Stimulated activated CD8-positive, alpha-beta memory T cell treated with anti-CD3 and anti-CD28 coated beads, Interleukin-15, amount 100 ng/mL, for 1 hour (primary cell): ENCODE results near the gene RTL5.
A peak's percentile ranks its signal among the peaks of the same experiment; 100 is the strongest.

Experiments
- DNase-seq: peaks from one replicate; pipeline ENCODE4 v3.0.0-alpha.2; 2020; ENCODE audit warnings: low read depth

RTL5 gene

DNA sequence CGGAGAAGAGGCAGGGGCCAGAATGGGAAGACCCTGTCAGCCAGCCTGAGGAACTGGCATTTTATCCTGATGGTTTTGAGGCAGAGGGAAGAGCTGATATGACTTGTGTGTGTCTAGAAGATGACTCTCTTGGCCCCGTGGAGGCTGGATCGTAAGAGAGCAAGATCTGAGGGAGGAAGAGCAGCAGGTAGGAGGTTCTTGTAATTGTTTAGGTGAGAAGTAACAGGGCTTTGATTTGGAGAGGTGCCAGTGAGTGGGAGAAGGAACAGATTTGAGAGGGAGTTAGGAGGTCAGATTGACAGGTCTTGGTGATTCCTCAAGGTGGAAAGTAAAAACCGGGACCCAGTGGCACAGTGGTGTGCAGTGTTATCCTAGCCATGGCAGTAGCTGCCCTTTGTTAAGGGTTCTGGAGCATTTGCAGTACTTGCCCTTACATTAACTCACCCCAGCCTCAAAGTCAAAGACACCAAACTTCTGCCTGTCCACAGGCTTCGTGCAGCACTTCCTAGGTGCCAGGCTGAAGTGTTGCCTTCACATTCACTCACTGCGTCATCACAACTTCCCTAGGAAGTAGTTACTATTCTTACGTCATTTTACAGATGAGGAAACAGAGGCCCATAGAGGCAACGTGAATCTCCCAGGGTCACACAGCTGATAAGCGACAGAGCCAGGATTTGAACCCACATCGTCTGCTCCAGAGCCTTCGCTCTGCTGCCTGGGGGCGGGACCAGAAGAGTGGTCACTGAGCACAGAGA, 23.7 kb downstream of the RTL5 start:
- no peak for DNase-seq

DNA sequence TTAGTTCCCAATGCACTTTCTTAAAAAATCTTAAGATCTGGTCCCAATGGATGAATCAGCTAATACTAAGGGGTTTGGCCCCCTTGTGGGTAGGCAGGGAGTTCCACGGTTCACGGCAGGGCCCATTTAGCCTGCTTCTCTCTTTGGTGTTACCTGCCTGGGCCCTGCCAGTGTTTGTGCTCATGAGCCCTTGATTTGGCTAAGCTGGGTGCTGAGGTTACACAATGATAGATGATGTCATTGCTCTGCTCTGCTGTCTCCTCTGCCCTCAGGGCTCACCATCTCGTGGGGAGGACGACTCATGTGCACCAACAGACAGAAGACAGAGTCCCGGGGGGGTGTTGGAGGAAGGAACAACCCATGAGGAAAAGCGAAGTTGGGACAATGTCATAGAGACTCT, 24.4 kb downstream of the RTL5 start:
- DNase-seq: no peak

DNA sequence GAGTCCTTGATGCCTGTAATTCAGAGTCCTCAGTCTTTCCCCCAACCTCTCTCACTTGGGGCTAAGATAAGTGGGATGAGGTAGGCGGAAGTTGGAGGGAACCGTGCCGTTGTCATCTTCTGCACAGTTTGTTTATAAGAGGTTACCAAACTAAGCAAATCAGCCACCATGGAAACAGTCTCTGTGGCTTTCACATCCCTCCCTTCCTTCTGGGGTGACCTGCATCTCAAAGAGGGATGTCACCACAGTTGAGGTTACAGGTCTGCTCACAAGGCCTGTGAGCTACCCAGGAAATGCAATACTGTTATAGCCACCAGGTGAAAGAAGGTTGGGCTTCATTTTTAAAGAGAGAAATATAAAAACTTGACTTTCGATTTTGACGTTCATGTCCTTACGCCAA, 26.3 kb downstream of the RTL5 start:
- DNase-seq: no peak

DNA sequence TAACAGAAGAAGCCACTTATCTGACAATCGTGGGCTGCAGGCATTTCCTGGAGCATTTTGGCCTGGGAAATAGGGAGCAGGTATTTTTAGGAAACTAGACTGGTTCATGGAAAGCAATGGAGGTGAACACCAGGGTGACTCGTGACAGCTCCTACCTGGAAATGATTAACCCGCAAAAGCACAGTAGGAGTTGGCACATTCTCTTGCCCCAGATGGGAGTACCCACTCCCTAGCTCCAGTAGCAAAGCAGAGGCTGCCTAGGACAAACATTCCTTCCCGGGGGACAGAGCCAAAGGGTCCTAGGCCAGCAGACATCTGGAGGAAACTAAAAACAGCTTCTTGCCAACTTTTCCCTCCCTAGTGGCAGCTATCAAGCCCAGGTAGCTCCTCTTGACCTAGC, 29.0 kb downstream of the RTL5 start:
- DNase-seq: no peak

DNA sequence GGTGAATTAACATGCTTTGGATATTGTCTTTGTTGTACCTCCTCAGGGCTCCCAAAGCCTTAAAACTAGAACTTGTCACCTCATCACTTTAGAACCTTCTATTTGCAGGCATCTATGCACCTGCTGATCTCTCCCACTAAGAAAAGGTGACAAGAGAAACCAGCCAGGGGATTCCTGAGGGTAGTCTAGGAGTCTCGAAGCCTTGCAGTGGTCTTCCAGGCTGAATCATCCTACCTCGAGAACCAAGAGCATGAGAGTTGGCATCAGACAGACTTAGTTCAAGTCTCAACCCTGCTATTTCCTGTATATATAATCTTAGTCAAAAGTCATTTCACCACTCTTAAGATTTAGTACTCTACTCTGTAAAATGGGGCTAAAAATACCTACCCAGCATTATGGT, 29.6 kb downstream of the RTL5 start:
- no peak for DNase-seq

DNA sequence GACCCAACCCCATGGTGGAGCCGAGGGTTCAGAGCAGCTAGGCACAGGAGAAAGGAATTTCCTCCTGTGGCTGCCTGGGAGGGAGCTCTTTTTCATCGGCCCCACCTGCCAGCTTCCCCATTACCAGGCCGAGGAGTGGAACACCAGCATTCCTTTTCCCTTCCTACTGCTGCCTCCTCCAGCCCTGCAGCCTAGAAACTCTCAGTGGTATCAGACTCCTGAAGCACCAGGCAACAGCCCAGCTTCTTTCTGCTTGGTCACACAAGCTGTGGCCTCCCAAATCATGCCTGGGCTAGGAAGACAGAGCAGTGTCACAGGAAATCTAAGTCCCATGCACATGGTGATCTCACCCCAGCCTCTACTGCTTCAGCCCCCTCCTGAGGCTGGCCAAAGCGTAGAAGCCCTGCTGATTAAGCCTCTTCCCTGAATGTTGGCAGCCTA, 30.1 kb downstream of the RTL5 start:
- no peak for DNase-seq

DNA sequence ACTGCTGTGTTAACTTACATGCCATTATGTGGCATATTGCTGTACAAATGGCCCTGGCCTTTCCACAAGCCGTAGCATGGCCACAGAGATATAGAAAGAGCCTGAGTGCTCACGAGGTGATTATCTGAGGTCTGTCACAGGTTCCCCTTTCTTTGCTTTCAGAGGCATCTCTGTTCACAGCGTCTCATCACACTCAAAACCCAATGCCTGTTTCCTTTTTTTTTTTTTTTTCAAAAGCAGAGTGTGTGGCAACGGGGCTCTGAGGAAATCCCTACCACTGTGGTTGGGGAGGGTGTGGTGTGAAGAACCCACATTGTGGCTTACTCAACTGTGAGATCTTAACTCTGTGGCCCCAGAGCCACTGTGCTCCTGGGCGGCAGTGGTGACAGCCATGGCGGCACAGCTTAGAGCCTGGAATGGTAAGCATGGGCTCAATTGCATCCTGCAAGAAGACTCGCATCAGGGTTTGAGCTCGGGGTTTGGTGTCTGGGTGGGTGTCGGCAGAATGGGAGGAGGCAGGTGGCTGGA, 30.8 kb downstream of the RTL5 start:
- peak; percentile 41 for DNase-seq

DNA sequence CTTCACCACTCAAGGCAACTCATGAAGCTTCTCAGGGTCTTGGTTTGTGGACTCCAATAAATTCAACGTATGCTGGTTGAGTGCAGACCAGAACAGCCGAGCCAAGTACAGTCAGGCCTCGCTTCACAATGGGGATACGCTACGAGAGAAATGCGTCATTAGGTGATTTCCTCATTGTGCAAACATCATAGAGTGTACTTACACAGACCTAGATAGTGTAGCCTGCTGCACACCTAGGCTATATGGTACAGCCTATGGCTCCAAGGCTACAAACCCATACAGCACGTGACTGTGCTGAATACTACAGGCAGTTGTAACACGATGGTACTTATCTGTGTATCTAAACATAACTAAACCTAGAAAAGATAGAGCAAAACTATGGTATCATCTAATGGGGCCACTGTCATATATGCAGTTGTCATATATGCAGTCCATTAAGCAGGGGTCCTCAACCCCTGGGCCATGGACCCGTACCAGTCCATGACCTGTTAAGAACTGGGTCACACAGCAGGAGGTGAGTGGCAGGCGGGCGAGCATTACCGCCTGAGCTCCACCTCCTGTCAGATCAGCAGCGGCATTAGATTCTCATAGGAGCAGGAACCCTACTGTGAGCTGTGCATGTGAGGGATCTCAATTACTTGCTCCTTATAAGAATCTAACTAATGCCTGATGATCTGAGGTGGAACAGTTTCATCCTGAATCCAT, 31.5 kb downstream of the RTL5 start:
- no peak for DNase-seq

DNA sequence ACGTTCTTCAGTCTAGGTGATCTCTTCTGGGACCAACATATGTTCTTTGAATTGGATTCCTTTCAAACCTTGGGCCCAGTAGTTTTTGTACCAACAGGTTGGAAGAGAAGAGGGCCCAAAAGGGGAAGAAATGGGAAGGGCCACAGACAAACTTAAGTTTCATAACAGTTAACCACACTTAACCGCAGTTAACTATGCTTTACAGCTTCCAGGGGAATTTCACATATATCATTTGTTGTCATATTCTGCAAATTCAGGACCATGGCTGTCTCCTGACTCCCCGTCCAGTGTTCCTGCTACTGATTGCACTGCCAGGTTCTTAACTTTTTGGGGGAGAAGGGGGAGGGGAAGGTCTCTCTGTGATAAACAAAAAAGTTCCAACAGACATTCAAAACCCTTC, 34.6 kb downstream of the RTL5 start:
- DNase-seq: no peak

DNA sequence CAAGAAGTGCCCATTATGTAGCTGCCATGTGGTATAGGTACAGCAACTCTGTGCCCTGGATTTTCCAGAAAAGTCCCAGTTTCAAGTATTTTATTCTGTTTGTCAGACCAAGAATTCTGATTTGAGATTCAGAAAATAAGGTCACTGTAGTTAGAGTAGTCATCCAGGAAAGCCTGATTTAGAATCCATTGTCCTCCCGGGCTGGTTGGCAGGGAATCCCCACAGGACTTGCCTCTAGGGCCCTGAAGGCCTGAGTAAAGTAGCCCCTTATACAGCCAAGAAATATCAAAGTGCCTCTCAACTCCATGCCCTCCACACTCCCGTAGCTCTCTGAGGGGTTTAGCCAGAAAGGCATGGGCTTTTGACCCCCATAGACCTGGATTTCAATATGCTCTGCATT, 36.3 kb downstream of the RTL5 start:
- DNase-seq: no peak

DNA sequence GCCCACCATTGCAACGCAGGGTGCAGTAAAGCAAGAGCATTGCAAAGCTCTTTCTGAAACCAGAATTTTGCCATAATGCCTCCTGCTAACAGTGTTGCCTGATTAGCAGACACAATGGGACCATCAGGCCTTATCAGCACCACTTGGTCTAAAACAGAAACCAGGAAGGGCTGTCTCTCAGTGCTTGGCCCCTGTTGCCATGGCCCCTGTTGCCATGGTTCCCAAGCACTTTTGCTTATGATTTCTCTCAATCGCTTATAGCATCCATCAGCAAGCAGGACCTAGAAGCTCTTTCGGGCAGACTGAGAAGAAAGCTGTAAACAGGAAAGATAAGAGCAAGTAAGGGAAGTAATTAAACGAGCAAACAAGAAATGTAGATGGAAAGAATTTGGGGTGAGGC, 36.8 kb downstream of the RTL5 start:
- DNase-seq: peak; percentile 35

DNA sequence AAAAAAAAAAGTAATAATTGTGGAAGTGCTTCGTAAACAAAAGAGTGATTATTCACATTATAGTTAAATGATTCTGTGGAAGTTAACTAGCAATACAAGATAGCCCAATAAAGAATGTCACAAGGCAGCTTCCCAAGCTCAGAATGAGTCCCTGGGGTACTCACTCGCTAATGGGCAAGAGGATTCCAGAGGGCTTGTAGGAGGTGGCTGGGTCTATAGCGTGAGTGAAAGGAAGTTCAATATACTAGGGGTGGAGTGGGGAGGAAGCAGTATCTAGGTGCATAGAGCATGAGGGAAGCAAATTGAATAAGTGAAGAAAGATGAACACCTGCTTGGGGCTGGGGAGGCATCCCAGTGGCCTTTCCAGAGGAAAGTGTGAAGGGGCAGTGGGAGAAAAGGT, 42.5 kb downstream of the RTL5 start:
- no peak for DNase-seq

DNA sequence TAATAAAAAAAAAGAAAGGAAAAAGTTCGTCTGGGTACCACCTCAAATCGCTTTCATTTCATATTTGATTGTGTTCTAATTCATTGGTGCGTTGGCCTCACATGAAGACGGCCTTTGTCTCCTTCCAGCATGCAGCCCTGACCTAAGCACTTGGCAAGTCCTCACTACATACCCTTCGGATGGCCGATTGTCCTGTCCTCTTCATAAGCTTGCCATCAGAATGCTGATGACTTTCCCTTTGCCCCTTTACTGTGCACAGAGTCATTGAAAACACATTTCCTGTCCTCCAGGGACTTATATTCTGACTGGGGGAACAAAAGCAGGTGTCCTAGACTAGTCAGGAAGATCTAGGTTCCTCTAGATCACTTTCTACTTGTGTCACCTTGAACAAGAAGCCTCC, 43.0 kb downstream of the RTL5 start:
- no peak for DNase-seq

DNA sequence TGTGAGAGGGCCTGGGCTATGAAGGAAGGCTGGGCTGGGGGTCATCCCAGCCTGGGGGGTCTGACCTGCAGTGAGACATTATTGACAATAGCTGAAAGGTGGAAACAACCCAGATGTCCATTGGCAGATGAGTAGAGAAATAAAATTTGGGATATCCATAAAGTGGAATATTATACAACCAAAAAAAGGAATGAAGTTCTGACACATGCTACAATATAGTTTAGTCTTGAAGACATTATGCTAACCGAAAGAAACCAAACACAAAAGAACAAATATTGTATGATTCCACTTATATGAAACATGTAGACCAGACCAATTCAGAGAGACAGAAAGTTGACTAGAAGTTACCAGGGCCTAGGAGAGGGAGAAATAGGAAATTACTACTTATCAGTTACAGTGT, 44.7 kb downstream of the RTL5 start:
- no peak for DNase-seq

DNA sequence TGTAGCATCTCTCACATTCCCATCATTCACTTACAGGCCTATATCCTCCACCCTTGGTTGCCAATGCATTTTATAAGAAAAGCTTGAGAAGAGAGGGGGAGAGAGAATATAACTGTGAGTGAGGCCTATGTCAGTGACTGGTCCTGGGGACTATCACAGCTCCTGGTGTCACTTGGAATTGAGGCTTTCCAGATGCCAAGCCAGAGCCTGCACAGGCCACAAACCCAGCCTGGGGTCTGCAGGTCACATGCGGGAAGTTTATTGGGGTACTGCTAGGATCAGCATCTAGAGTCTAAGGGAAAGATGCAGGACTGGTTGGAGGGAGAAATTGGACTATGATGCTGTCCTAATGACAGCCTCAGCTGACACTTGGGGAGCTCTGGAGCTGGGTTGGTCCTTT, 47.6 kb downstream of the RTL5 start:
- DNase-seq: no peak

DNA sequence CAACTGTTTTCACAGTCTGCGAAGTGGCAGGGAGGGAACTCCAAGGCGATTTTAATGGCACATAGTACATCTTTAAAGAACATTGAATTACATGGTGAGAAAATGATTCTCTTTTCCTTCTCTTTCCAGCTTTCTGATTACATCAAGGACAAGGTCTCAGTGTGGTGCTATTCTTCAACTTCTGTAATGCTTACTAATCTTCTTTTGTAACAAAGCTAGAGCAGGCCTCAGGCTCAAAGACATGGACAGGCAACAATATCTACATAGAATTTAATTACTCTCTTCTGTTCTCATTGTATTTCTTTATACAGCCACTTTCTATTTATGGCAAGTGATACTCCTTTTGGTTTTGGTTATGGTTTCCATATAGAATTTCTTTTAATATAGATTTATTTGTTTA, 48.4 kb downstream of the RTL5 start:
- no peak for DNase-seq

DNA sequence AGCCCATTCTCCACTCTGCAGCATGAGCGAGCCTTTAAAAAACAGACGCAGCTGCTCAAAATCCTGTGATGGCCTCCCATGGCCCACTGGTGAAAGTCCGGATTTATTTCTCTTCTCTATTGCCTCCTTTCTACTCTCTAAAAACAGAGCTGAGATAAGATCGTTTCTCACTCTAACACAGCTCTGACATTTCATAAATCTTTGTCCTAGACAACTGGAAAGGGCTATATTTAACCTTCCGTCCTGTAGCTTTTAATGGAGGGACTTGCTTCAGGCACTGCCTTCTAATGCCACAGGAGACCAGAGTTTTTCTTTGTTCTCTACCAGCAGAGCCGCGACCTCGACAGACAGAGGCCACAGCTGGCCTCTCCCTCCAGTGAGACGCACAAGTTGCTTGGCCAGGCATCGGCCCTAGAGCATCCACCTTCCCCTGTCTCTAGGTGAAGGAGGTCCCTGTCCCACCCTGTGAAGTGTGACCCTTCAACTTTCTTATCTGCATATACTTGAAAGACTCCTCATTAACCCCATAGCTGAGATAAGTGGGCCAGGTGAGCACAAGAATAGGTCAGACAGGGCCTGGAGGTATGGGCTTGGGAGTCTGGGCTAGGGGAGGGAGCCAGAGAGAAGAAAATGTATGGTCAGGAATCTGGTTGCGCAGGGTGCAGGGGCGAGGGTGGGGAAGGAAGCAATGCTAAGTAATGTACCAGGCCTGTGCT, 50.0 kb downstream of the RTL5 start:
- DNase-seq: no peak

DNA sequence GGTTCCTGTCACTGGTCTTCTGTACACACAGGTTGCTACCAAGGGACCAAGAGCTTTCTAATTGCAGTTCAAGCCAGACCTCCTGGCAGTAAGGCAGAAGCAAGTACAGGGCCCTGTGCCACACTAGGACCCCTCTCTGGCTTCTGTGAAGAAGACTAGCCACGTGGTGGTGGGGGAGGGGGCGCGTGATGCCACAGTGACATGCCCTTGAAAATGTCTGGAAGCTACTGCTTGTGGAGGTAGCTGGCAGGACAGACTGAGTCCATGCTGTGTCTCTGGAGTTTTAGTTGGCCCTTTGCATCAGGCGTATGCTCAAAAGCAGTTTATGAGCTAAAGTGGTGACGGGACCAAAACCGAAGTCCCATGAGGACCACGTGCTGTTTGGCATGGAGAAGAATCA, 50.9 kb downstream of the RTL5 start:
- DNase-seq: no peak

DNA sequence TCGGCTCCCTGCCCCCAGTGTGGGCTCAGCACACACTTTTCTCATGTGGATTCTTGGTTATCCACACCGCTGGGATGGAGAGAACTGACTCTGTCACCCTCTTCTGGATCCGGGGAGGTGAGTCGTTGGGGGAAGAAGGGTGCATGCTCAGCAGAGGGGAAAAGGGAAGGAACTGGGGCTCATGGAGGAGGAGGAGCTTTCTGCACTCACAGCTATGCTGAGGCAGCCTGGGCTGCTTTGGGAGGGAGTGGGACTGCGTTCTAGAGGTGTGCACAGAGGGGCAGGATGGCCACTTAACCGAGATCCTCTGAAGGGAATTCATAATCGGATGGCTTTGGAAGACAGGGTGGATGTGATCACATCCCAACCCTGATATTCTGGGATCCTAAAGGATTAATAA, 51.6 kb downstream of the RTL5 start:
- DNase-seq: no peak

DNA sequence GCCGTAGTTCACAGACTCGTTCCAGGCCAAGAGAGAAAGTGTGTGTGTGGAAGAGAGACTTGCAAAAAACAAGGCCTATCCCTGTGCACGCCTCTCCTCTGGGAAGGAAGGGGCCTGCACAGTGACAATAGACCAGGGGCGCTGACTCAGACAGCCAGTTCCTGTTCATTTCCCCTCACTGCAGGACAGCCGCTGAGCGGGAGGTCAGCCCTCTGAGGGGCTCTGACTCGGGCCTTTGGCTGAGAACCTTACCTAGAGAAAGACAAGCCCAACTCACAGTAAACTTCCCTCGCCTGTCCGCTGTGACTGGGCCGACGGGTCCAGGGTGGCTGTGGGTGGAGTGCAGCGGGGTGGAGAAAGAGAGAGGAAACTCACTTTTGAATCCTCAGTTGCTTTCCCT, 52.1 kb downstream of the RTL5 start:
- DNase-seq: no peak

DNA sequence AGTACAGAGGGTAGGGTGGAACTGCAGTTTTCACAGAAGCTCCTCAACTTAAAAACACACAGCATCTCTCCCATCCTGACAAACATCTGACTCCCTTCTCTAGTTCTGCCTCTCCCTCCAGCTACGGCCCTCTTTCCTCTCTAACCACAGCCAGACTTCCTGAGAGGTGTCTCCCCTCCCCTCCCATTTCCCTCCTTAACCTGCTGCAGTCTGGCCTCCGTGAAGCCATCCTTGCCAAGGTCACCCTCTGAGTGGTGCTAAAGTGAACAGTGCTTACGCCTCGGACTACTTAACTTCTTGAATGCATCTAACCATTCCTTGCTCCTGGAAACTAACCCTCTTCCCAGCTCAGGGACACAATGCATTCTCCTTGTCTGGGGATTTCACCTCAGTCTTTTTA, 53.3 kb downstream of the RTL5 start:
- DNase-seq: no peak
